ENCODE data around the gene MANBA.

MANBA gene

GRCh38 chr4:102760645-102761295, at the start of gene MANBA:
MANBA (minus strand) TSS chr4:102760968; CDS start chr4:102760894, 74 bp downstream.
- peak; percentile 60 for DNase-seq

GRCh38 chr4:102809691-102810090, 48.9 kb upstream of the MANBA start:
- DNase-seq: no peak

- no peak for DNase-seq
Measured at GRCh38 chr4:102809190-102809589, 48.4 kb upstream of the MANBA start.

DNA sequence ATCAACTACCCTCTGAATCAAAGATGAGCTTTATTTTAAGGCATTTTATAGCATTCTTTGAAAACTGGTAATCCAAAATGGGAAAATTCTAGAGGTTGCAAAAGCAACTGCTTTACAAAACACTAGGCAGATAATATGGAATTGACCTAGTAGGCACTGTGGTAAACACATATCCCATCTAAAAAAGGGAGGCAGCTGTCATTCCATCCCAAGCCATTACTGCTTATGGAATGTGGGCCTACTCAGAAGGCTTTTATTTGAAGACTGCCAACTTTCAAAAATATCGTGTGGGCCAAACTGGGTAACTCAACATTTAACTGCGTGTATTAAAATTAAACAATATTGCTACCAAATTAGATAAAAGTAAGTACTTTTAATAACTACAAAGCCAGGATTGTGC, 47.2 kb upstream of the MANBA start:
- DNase-seq: no peak

DNA sequence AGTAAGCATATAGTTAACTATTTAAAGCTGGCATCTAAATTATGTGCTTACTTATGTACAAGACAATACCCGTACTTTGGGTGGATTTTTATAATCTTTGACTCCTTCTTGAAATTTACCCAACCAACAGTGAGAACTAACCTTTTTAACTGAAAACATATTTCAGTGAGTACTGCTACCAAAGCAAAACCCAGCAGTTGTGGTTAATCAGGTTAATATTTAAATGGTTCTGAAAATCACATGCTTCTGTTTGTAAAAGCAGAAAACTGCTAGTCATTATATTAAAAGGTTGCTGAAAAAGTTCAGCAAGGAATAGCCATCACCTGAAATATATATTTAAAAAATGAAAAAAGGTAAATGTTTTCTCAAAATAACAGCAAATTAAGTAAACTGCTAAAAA, 46.6 kb upstream of the MANBA start:
- no peak for DNase-seq

- DNase-seq: no peak
Measured at GRCh38 chr4:102799816-102800215, 39.0 kb upstream of the MANBA start.

- DNase-seq: no peak
Measured at GRCh38 chr4:102794999-102795398, 34.2 kb upstream of the MANBA start.

DNA sequence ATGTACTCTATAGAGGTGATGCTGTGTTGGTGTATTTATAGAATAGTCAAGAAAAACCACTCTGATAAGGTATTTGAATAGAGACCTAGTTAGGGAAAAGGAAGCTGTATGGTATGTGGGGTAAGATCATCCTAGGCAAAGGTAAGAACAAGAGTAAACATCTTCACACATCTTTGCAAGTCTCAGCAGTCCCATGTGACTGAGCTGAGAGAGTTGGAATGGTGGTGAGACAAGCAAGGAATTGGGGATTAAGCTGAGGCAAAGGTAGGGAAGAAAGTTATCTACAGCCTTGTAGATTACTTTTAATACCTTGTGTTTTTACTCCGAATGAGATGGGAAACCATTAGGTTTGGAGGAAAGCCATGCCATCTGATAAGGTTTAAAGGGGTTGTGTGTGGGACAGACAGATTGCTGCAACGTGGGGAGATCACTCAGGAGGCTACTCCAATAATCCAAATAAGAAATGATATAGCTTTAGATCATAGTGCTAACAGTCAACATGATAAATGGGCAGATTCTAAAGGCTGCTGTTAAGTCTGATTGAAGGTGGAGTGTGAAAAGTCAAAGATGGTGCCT, 31.7 kb upstream of the MANBA start:
- DNase-seq: no peak

- DNase-seq: no peak
Measured at GRCh38 chr4:102791318-102791835, 30.6 kb upstream of the MANBA start.

DNA sequence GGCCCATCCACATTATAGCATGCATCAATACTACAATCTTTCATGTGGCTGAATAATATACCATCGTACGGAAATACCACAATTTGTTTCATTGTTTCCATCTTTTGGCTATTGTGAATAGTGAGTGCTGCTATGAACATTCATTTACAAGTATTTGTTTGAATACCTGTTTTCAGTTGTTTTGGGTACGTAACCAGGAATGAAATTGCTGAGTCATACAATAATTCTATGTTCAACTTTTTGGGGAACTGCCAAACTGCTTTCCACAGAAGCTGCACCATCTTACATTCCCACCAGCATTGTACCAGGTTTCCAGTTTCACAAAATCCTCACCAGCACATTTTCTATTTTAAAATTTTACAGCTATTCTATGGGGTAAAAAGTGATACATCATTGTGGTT, 28.5 kb upstream of the MANBA start:
- DNase-seq: no peak

GRCh38 chr4:102787944-102788343, 27.2 kb upstream of the MANBA start:
- DNase-seq: no peak

- no peak for DNase-seq
Measured at GRCh38 chr4:102787096-102787881, 26.5 kb upstream of the MANBA start.

DNA sequence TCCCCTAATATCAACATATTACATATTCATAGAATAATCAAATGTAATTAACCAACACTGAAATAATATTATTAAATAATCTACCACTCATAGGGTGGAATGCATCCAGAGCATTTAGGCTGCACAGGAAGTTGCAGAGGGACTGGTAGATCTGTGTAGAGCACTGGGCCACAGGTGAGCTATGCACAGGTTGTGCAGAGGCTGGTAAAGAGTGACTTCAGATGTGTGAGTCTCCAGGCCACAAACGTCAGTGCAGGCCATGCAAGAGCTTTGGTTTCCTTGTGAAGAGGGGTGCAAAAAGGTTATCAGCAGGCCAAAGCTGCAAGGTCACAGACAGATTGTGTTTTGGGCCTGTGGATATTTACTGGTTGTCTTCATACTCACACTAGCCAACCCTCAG, 25.5 kb upstream of the MANBA start:
- DNase-seq: no peak

GRCh38 chr4:102783006-102783405, 22.2 kb upstream of the MANBA start:
- no peak for DNase-seq

DNA sequence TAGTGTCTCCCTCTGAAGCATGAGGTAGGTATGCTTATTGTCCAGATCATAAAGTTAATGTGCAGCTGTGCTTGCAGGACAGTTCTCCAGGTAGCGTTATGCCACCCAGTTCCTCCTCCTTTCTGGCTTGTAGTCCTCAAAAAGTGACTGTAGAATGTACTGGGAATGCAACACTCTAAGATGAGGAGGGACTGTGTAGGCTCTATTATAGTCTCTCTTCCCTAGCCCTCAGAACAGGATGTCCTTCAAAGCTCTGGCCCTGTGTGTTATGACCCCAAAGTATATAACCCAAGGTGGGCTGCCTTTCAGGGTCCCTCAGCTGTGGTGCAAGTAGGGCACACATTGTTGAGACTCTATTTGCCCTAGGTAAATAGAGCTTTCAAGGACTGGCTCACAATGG, 20.8 kb upstream of the MANBA start:
- DNase-seq: no peak

DNA sequence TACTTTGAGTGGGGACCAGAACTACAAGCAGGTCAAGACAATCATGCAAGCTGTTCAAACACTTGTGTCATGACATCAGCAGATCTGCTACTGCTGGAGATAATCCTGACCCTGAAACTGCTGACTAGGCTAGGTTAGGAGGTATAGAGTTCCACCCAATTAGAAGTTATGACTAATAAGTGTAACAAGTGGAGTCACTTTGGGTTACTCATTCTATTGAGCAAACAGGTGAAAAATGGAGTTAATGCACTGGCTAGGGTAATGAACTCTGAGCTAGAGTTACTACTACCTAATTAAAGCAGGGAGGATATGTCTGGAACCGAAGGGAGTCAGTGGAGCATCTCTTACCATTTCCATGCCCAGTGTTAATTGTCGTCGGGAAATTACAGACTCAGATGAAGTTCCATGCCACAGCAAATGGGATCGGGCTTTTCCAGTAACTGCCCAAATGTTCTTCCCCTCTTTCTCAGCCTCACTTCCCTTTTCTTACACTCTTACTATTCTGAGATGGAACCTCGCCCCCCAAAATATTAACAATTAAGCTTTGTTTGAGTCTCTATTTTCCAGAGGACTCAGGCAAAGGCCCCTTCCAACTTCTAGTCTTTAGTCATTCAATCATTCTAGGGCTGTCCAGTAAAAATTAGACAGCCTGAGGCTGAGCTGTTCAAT, 19.8 kb upstream of the MANBA start:
- DNase-seq: peak; percentile 78

- no peak for DNase-seq
Measured at GRCh38 chr4:102779204-102779603, 18.4 kb upstream of the MANBA start.

DNA sequence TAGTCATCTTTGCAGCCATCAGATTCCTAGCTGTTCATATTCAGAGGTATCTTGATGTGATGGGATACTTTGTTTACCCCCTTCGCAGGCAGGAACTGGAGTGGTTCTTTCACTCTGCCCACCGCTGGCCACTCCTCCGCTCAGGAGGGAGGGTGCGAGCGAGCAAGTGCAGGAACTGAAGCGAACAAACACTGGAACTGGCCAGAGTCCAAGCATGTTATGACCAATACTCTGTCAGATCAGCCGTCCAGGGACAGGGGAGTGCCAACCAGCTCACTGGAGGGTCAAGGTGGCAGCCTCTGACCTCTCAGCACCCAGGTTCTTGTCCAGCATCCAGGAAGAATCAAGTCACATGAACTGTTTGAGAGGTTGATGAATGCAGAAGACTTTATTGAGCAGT, 18.0 kb upstream of the MANBA start:
- DNase-seq: peak; percentile 49

- DNase-seq: no peak
Measured at GRCh38 chr4:102775805-102776204, 15.0 kb upstream of the MANBA start.

GRCh38 chr4:102774254-102774653, 13.5 kb upstream of the MANBA start:
- DNase-seq: no peak

DNA sequence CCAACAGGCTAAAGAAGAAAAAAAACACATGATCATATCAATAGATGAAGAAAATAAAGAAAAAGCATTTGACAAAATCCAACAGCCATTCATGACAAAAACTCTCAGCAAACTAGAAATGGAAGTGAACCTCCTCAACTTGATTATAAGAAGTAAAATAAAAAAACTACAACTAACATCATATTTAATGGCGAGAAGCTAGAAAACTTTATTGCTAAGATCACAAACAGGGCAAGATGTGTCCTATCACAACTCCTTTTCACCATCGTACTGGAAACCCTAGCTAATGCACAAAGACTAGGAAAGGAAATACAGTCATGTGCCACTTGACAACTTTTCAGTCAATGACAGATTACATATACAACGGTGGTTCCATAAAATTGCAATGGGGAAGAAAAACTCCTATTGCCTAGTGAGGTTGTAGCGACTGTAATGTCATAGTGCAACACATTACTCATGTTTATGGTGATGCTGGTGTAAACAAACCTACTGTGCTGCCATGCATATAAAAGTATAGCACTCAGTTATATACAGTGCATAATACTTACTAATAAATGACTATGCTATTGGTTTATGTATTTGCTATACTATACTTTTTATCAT, 12.1 kb upstream of the MANBA start:
- DNase-seq: no peak

GRCh38 chr4:102764901-102765300, 4.1 kb upstream of the MANBA start:
- no peak for DNase-seq

GRCh38 chr4:102761906-102762305, 1.1 kb upstream of the MANBA start:
- no peak for DNase-seq

All from DMS153 (cell line).